Right ventricle myocardium inferior (tissue), 1 donor: ENCODE data around the gene GPR33. TPM values are rescaled to one million over a fixed set of nuclear protein-coding genes. Genes with fewer than 3 reads are reported as not detected.

ENCODE experiments used
- ATAC-seq: fragments of 200-7000 bp; cut with Tn5 transposase; one replicate; pipeline ENCODE4 v1.9.1; 2020; ENCODE audit warnings: mild to moderate bottlenecking, moderate library complexity
- DNase-seq: peaks from one replicate; pipeline ENCODE4 v3.0.0; 2021; ENCODE audit errors: missing footprints
- intact Hi-C: fragments of 100-400 bp; cut with DNase I; formaldehyde crosslinking; loops from one replicate; pipeline ENCODE4 v1.11.0; 2022
- long read RNA-seq: library from polyadenylated mRNA; unstranded; transcript quantifications from one replicate; pipeline ENCODE4 v2.0.0, GENCODE V29; 2021
- total RNA-seq: library from RNA; stranded (reverse); fragmentation: NEBNext Ultra II Directional; extraction: Animal tissue kit (Norgen Biotek cat#: 25700); gene quantifications from one replicate; pipeline ENCODE4 v1.2.1, GENCODE V29; 2021
- donor health status: DM: no; HTN: yes; CAD: no; lungs with severe emphysema.

The GPR33 gene
- not detected for total RNA-seq
- long read RNA-seq, result 0 reads

GRCh38 chr14:31487886-31488285, at the start of gene GPR33:
Gene GPR33, minus strand, starts transcription at chr14:31488039. Its CDS starts 4,074 bp downstream, at chr14:31483965.
- DNase-seq, result no peak
- intact Hi-C loops, result no loop called here

DNA sequence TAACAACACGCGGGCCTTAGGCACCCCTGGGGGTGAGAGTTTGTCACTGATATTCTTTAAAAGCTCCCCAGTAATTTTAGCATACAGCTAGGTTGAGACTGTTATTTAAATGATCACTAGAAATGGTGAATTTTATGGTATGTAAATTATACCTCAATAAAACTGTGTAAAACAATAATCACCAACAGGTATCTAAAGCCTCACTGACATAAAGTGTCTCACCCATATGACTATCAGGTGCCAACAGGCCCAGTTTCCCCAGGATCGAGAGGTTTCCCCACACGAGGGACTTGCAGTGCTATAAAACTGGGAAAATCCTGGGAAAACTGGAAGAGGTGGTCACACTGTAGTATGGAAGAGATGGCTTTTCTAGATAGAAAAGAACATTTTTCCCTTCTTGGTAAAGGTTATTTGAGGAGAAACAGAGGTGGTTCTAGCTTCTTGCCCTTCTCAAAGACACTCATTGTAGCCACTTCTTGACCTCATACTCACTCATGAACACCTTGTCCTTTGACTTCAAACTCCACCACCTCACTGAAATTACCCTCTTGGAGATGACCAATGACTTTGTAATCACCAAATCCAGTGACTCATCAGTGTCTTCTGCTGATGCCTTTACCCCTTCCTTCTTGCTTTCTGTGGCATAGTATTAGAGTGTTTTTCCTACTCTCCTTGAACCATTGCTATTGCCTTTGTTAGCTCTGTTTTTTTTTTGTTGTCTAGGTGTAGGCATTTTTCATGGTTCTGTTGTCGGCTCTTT, 48.5 kb upstream of the GPR33 start:
- ATAC-seq, result no peak
- intact Hi-C loops, result no loop called here
- DNase-seq, result no peak

More at GRCh38 chr14:31487886-31488285, at the start of gene GPR33:
- no peak for ATAC-seq

DNA sequence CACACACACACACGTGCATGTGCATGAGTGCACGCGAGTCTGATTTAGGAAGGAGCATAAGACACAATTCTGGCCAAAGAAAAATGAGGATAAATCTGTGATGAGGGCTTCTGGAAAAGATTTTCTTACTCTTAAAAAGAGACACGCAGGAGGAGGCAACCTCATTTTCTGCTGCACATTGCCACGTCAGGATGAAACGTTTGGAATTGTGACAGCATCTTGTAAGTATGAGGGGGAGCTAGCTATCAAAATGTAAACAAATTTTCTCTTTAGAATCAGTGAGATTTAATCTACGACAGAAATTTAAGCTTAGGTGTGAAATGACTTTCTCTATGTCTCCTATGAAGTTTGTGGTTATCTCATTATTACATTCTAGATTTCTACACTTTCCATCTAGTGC, 42.3 kb upstream of the GPR33 start:
- DNase-seq (no peak), ATAC-seq (no peak)
- intact Hi-C loops, result no loop called here

GRCh38 chr14:31529053-31529452, 41.2 kb upstream of the GPR33 start:
- DNase-seq (no peak), ATAC-seq (no peak)
- intact Hi-C loops, result no loop called here

DNA sequence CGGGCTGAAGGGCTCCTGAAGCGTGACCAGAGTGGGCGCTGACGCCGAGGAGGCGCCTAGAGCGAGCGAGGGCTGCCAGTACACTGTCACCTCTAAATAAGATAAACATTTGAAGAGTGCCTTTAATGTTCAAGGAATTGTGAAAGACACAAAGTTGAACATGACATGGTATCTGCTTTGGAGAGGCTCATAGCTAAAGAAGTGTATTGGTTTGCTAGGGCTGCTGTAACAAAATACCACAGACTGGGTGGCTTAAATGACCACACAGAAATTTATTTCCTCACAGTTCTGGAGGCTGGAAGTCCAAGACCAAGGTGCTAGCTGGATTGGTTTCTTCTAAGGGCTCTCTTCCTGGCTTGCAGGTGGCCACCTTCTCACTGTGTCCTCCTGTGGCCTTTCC, 39.7 kb upstream of the GPR33 start:
- intact Hi-C loops, result no loop called here
- DNase-seq, result no peak
- no peak for ATAC-seq

- no peak for ATAC-seq
- no peak for DNase-seq
- intact Hi-C loops, result no loop called here
Measured at GRCh38 chr14:31527087-31527486, 39.2 kb upstream of the GPR33 start.

GRCh38 chr14:31510855-31511254, 23.0 kb upstream of the GPR33 start:
- no peak for DNase-seq
- no peak for ATAC-seq
- intact Hi-C loops, result loop anchor here (2.0 kb wide), 1 partner anchor 742 kb away; no protein-coding TSS in a partner anchor

DNA sequence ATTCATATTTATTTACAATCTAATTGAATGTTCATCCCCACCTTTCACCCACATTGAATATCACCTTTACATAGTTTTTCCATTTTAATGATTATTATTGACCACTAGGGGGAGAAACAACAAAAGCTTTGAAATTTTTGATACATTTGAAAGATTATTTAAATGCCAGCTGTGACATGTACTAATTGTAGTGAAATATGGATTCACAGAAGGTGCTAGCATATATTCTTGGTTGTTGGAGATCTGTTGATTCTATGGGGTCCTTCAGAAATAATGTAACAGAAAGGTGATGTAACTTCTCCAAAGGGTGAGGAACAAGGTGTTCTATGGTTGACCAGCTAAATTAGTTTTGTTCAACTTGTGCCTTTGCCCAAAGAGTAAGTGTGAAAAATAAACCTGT, 22.4 kb upstream of the GPR33 start:
- DNase-seq (no peak), ATAC-seq (no peak)
- intact Hi-C loops, result loop anchor here (2.0 kb wide), 1 partner anchor 743 kb away; no protein-coding TSS in a partner anchor

DNA sequence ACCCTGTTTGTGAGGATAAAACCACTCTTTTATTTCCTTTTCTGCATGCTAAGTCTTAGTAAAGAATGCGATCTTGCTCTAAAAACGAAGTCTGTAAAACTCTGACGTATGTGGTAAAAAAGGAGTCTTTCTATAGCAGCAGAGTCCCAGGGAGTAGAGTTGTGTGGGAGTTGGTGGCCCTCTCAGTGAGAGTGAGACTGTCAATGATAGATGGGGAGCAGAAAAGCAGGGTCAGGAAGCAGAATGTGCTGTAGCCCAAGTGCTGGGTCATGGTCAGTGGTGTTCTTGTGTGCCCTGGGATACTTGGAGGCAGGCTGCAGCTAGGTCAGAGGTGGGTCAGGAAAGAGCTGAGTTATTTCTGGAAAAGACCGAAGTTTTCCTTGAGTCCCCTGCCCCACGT, 20.3 kb upstream of the GPR33 start:
- intact Hi-C loops, result loop anchor here (5.0 to 10.0 kb wide), 3 partner anchors 51 to 567 kb away; partner anchors contain the start of genes ARHGAP5 and DTD2

GRCh38 chr14:31505411-31505810, 17.6 kb upstream of the GPR33 start:
- no peak for DNase-seq
- intact Hi-C loops, result loop anchor here (5.0 to 10.0 kb wide), 3 partner anchors 48 to 569 kb away; partner anchors contain the start of genes ARHGAP5 and DTD2
- peak; percentile 80 for ATAC-seq

More for the DNA sequence above, 20.3 kb upstream of the GPR33 start:
- ATAC-seq (no peak), DNase-seq (no peak)

DNA sequence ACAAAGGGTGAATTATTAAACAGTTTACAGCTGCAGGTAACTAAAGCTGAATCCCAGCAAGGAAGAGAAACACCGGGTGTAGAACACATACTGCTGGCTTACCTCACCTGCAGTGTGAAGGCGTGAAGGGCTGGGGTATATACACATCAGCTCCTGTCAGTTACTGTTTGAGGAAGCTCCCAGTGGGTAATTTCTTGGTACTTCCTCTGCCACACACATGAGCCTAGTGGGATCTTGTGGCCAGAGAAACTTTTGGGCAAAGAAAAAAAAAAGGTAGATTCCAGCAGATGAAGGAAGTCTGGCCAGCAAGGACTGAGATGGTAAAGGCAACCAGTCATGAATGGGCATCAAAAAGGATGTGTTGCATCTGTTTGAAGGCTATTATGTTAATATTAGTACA, 14.0 kb upstream of the GPR33 start:
- intact Hi-C loops, result loop anchor here (10.0 kb wide), 2 partner anchors 423 to 573 kb away; partner anchors contain the start of gene ARHGAP5
- DNase-seq (no peak), ATAC-seq (no peak)

DNA sequence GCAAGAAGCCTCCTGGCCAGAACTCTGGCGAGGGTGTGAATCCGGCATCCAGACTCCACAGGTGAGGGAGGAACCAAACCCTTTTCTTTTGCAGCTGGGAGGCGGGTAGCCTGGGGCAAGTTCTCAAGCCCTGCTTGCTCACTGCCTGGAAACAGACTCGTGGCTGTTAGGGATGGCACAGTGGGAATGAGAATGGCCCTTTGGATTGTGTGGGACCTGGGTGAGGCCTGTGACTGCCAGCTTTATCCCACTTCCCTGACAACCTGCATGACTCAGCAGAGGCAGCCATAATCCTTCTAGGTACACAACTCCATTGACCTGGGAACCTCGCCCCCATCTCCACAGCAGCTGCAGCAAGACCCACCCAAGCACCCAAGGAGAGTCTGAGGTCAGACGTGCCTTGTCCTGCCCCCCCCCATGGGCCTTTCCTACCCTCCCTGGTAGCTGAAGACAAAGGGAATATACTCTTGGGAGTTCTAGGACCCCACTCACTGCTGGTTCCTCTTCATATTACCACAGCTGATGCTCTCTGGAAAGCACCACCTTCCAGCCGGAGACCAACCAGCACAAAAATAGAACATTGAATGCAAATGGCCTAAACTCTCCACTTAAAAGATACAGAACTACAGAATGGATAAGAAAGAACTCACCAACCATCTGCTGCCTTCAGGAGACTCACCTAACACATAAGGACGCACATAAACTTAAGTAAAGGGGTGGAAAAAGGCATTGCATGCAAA, 5.1 kb upstream of the GPR33 start:
- ATAC-seq (no peak), DNase-seq (no peak)
- intact Hi-C loops, result no loop called here

DNA sequence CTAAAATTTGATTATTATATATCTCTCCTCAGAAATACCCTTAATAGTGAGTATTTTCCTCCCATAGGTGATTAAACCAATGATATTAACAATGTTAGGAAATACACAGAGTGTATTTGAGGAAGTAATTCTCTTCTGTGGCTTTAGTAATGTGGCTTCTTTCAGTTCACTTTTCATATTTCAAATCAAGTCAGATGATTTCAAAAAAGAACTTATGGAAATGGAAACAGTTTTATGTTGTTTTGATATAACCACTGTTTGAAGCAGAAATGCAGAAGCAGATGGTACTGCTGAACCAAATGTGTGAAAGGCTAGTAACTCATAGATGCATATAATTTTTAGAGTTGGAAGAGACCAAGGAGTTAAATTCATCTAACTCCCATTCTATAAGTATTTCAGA, 1.9 kb upstream of the GPR33 start:
- intact Hi-C loops, result no loop called here
- DNase-seq, result no peak
- no peak for ATAC-seq

DNA sequence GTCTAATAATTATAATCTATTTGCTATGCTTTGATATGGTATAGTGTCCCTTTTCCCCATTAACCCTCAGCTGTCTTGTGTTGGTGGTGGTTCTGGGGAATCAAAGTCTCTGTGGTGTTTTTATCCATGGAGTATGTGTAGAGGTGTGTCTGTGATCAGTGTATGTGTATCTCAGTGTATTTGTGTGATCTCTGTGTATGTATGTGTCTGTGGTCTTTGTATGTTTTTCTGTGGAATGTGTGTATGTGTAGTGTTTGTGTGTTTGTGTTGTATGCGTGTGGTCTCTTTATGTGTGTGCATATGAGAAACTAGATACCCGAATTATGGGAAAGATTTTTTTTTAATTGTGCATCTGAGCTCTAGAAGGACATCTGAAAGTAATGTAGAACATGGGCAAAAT, 1.1 kb downstream of the GPR33 start:
- intact Hi-C loops, result no loop called here
- DNase-seq (no peak), ATAC-seq (no peak)

DNA sequence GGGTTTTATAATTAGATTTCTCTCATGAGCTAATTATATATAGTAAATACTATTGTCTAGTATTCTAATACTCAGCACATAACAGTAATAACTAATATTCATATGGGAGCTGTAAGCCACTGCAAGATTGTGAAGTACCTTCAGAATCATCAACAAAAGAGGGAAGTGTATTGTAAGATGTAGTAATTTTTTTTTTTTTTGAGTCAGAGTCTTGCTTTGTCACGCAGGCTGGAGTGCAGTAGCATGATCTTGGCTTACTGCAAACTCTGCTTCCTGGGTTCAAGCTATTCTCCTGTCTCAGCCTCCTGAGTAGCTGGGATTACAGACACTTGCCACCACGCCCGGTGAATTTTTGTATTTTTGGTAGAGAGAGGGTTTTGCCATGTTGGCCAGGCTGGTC, 3.1 kb downstream of the GPR33 start:
- intact Hi-C loops, result no loop called here
- ATAC-seq, result no peak

DNA sequence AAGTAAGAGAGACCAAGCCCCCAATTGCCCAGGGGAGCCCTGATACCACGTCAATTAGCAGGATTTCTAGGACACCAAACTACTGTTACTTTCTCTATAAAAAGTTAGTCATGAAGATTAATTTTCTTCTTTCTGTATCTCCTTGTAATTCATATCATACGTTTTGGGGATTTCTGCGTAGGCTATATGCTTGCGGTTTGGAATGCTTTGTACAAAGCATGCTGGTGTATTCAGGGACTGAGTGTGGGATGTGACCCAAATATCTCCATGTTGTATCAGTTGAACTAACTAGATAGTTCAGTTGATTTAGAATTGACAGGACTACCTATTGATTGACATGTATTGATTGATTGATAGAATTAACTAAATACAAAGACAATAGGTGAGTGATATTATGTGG, 7.7 kb downstream of the GPR33 start:
- intact Hi-C loops, result no loop called here
- ATAC-seq, result no peak
- DNase-seq, result no peak

More for the DNA sequence above, 3.1 kb downstream of the GPR33 start:
- DNase-seq, result no peak

DNA sequence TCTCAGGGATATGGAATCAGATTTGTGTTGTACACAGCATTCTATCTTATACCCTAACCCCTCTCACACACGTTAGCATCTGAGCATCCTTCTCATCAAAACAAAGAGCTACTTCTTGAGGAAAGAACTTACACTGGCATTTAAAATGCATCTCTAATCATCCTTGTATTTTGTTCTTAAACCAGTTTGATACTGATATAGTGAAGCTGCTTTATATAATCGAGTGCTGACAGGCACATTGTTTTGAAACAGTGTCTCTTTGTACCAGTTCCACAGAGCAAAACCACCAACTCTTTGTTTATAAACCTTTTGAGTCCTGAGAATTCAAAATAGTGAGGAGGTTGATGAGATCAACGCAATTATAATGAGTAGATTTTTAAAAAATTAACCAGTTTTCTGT, 8.8 kb downstream of the GPR33 start:
- intact Hi-C loops, result no loop called here
- ATAC-seq (no peak), DNase-seq (no peak)

DNA sequence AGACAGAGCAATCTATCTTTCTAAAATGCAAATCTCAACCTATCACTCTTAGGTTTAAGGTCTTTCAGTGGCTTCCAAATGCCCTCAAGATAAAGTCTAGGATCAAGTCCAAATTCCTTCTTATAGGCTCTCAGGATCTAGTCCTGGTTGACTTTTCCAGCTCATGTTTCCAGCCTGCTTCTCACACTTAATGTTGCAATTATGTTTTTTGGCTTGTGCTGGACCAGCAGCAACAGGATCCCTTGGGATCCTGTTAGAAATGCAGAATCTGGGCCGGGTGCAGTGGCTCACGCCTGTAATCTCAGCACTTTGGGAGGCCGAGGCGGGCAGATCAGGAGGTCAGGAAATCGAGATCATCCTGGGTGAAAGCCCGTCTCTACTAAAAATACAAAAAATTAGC, 10.6 kb downstream of the GPR33 start:
- ATAC-seq, result no peak
- intact Hi-C loops, result no loop called here
- no peak for DNase-seq

GRCh38 chr14:31476131-31476866, 11.5 kb downstream of the GPR33 start:
- intact Hi-C loops, result no loop called here
- ATAC-seq (no peak), DNase-seq (no peak)
